D721Med (cell line): ENCODE measurements around the gene RAMP3.
"Not testable (repeated sequence)": the region's sequence is repeated elsewhere in the genome, so short reads cannot be mapped to it uniquely, and the experiment has no call there.

Source experiments
- DNase-seq: peaks from one replicate; pipeline ENCODE4 v3.0.0; 2011; ENCODE audit warnings: low spot score; ENCODE audit not compliant: insufficient read length
- FAIRE-seq: peaks from 2 replicates; lab custom pipeline; 2011; peaks lifted over from hg19 to GRCh38; lab: Jason Lieb, UNC
- CTCF ChIP-seq: IDR thresholded peaks from 2 replicates; pipeline ENCODE4 v1.5.1; 2012; ENCODE audit warnings: mild to moderate bottlenecking, control low read depth; ENCODE audit not compliant: insufficient read depth; ENCODE audit errors: missing control alignments

Gene RAMP3

GRCh38 chr7:45157653-45158401, at the start of gene RAMP3:
Gene RAMP3 (plus strand): TSS chr7:45157791. CDS start chr7:45157829, 38 bp downstream.
- no peak for DNase-seq

GRCh38 chr7:45108863-45109262, 48.7 kb upstream of the RAMP3 start:
- FAIRE-seq (no peak), DNase-seq (no peak)
- TF ChIP-seq CTCF, result no peak

More at GRCh38 chr7:45157653-45158401, at the start of gene RAMP3:
- TF ChIP-seq CTCF, result no peak
- FAIRE-seq, result no peak

GRCh38 chr7:45111298-45112223, 46.0 kb upstream of the RAMP3 start, which contains the start of gene TBRG4:
Gene TBRG4 (minus strand): TSS chr7:45111697. CDS start chr7:45109237, 2,460 bp downstream.
- peak; percentile 53 for TF ChIP-seq CTCF
- FAIRE-seq, result no peak
- peak; percentile 80 for DNase-seq

GRCh38 chr7:45112648-45113047, 44.9 kb upstream of the RAMP3 start:
- no peak for DNase-seq
- FAIRE-seq, result no peak
- TF ChIP-seq CTCF, result no peak

- FAIRE-seq, DNase-seq: not testable (repeated sequence)
These were observed 43.3 kb upstream of the RAMP3 start for GRCh38 chr7:45114257-45114656.

- FAIRE-seq (no peak), DNase-seq (no peak)
- TF ChIP-seq CTCF, result no peak
These were observed 42.7 kb upstream of the RAMP3 start for GRCh38 chr7:45114926-45115325.

- no peak for TF ChIP-seq CTCF
- FAIRE-seq (no peak), DNase-seq (no peak)
These were observed 41.5 kb upstream of the RAMP3 start for GRCh38 chr7:45116048-45116447.
